GM19239 (cell line): ENCODE data around the gene SF1.

ENCODE experiments used
- DNase-seq: peaks from one replicate; pipeline ENCODE4 v3.0.0; 2011; ENCODE audit warnings: low spot score; ENCODE audit not compliant: insufficient read length
- FAIRE-seq: peaks from 2 replicates; lab custom pipeline; 2011; peaks lifted over from hg19 to GRCh38; lab: Jason Lieb, UNC

Gene SF1

DNA sequence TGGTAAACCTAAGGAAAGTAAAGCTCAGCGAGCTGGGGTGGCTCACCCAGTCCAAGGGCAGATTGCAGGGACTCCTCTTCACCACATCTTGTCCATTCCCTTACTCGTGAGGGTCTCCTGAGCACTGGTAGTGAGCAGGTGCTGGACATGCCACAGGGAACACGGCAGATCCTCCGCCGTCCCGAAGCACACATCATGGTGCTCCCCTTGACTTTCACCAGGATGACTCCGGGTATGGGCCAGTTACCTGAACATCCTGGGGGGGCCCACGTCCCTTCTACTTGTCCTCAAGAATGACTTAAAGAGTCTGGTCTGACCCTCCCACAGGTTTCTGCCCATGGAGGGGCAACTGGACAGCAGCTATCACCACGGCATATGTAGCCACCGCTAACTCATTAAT, 8.0 kb upstream of the SF1 start:
- DNase-seq (no peak), FAIRE-seq (no peak)

- no peak for FAIRE-seq
These were observed 6.7 kb upstream of the SF1 start for GRCh38 chr11:64784813-64785581.

DNA sequence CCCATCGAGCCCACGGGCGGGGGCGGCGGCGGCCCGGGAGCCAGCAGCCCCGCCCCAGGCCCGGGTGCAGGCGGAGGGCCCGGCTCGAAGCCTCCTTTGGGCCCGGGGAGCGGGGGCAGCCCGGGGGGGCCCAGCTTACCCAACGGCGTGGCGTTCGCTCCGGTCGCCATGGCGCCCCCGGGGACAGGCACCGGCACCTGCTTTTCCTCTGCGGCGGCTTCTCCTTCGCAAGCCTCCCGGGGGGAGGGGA, 194 bp downstream of the SF1 start:
- FAIRE-seq (no peak), DNase-seq (no peak)

More at GRCh38 chr11:64784813-64785581, 6.7 kb upstream of the SF1 start:
- DNase-seq: no peak

GRCh38 chr11:64777449-64778222, 706 bp downstream of the SF1 start:
- peak; percentile 65 for FAIRE-seq
- DNase-seq: peak; percentile 71

DNA sequence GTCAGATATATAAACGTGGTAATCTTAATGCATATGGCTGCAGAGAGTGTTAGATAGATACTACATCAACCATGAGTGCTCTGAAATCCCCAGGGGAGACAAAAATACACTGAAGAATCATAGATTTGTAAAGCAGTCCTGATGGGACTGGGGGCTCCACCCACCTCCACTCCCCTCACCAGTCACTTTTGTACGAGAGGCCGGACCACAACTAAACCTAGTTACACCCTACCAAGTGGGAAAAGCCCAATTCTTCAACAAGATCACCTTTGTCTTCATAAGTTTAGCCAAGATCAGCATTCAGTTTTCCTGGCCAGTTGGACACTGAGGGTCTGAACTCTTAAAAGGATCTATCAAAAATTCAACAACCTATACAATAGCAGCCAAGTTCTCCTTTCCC, 1.5 kb downstream of the SF1 start:
- FAIRE-seq: no peak

DNA sequence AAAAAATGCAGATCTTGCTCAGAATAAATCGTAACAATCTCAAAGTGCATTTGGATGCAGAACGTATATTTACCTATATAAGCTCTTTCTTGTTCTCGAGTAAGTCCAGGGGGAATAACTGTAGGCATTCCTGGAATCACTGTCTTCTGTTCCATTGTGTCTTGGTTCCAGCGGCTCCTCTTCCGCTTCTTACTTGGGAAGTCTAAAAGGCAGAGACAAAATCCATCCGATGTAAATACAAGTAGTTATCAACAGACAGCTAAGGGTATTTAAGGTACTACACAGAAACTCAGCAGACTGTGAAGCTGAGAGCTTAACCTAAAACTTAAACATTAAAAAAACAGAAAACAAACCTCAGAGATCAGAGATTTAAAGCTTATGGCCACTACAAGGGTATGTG, 1.9 kb downstream of the SF1 start:
- no peak for DNase-seq
- FAIRE-seq: no peak

More for the DNA sequence above, 1.5 kb downstream of the SF1 start:
- no peak for DNase-seq

DNA sequence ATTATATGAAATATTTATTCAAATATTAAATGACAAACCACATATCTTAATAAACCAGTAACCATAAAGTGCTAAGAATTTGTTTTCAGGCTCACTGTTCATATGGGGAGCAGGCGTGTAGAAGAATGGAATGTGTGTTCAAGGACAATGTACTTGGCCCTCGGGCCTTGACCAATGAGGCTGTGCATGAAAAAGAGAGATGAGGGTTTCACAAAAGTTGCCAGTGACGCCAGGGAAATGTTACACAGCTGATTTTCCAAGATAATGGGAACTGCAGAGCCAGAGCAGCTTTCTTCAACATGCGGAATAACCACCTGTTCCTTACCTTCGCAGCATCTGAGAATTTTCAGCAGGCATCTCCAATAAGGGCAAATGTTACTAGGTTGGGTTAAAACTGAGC, 4.2 kb downstream of the SF1 start:
- DNase-seq (no peak), FAIRE-seq (no peak)

DNA sequence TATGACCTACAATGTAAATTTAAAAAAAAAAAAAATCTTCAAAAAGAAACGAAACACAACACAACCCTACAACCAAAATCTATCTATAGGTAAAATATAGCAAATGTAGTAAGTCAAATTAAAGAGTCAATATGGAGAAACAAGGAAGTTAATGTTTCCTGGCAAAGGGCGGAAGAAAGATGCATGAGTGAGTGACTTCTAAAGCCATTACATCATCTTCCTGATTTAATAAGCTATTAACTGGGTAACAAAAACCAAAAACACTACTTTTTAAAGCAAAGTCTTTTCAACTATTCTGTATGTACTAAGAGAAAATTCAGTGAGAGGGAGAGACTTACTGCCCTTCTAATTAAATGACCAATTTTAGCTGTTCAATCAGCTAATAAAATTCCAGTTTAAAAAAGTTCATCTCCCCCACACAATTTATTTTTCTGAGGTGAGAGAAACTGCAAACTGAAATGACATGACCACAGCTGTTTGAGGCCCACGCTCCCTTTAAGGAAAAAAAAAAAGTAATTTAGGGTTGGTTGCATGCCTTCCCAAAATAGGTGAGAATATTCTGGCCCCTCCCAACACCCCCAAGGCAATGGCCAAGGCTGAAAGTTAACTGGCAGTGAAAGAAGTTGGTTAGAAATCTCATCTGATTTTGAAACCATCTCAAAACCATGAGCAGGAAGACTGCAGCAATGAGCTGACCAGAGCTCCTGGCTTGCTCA, 5.9 kb downstream of the SF1 start:
- DNase-seq: no peak
- FAIRE-seq: peak; percentile 55

- DNase-seq (no peak), FAIRE-seq (peak; percentile 23)
These were observed 6.5 kb downstream of the SF1 start for GRCh38 chr11:64771861-64772260.

GRCh38 chr11:64770120-64770519, 8.2 kb downstream of the SF1 start:
- FAIRE-seq: no peak
- DNase-seq: no peak

- no peak for FAIRE-seq
These were observed 9.1 kb downstream of the SF1 start for GRCh38 chr11:64769283-64769682.

DNA sequence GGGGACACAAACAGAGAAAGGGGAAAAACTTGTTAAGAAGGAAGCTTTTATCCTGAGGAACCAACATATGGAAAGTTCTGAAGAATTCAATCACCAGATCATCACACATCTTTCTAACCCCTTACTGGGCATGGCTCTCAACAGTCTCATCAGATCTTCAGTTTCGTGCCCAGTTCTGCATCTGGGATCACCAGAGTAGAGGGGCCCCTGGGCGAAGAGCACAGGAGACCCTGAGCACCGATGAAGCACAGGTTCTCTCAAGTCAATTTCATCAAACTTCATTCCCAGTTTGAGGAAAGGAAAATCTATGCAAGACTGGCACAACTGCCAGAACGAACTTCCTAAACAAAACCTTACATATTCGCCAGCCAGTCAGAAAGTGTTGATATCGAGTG, 10.0 kb downstream of the SF1 start:
- DNase-seq (no peak), FAIRE-seq (no peak)

More at GRCh38 chr11:64769283-64769682, 9.1 kb downstream of the SF1 start:
- no peak for DNase-seq

GRCh38 chr11:64767344-64768299, 10.7 kb downstream of the SF1 start:
- no peak for DNase-seq
- no peak for FAIRE-seq

DNA sequence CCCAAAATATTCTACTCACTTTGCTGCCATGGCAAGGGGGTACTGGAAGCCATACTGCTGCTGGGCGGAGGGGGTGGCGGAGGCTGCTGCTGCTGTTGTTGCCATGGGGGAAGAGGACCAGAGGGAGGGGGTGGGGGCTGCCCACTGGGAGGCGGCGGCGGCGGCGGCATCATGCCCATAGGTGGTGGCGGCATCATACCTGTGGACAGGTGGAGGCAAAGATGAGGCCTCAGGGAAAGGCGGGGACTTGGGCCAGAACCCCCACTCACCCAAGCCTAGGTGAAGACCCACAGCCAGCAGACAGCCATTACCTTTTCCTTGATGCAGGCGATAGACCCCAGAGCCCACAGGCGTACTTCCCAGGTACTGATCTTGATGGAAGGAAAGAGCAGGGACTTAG, 11.5 kb downstream of the SF1 start:
- DNase-seq: no peak
- FAIRE-seq: no peak

GRCh38 chr11:64765851-64766665, 12.3 kb downstream of the SF1 start:
- DNase-seq: no peak
- no peak for FAIRE-seq

DNA sequence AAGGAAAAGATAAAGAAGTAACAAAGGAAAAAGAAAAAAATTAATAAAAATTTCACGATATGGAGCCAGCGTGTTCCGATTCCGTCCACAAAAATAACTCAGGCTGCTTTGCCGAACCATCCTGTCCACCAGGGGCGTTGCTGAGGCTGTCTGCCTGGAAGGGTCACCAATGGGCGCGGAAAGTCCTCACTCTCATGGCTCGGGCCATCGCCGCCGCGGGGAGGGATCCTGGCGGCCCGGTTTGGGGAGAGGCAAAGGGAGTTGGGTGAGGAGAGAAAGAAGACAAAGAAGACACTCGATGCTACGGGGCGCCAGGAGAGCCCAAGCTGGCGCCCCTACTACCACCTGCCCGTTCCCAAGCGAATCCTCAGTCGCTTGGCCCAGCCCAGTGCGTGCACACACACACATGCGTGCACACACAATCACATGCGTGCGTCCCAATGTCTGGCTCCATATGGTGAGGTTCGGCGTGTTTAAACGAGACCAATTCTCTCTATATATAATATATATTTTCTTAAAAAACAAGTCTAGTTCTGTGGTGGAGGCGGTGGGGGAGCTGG, 13.0 kb downstream of the SF1 start:
- no peak for DNase-seq
- FAIRE-seq: no peak

DNA sequence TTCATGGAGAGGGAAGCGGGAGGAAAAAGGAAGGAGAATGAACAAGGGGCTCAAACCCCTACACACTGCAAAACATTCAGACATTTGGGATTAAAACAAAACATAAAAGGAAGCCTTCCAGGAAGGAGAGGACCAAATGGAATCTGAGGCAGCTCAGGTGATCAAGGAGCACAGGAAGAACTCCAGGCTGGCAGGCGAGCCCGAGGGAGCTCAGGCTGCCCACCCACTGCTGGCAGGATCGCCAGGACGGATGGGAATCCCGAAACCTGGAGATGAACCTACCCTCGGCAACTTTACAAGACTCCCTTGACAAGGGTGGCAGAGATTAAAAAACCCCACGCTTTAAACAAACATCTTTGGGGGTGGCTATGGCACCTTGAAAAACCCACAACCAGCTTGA, 13.6 kb downstream of the SF1 start:
- FAIRE-seq (peak; percentile 39), DNase-seq (no peak)

DNA sequence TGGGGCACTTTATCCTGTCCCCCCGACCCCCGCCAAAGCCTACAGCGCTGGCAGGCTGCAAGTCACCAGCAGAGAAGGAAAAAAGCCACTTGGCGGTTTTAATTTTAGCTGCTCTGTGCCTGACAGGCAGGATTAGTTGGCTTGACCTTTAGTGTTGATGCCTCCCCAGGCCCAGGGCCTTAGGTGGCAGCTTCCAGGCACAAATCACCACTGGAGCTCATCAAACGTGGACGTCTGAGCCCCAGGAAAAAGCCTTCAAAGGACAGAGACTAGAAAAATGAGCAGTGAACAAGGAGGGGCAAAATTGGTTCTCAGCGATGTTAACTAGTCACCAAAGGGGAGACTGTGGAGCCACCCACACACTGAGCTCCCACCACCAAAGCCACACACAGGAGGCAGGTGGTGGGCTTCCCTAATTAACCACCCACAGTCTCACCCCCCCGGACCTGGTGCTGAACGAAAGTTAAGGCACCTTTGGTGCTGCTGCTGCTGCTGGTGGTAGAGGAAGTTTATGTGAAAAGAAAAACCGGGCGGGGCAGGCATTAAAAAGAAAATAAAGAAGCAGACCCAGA, 14.2 kb downstream of the SF1 start:
- DNase-seq: no peak
- FAIRE-seq: no peak
